BE2C (cell line): ENCODE results near the gene ADTRP.
"Not testable (repeated sequence)": the region's sequence is repeated elsewhere in the genome, so short reads cannot be mapped to it uniquely, and the experiment has no call there.

Source experiments
- DNase-seq: peaks from one replicate; pipeline ENCODE4 v3.0.0-alpha.2; 2020
- H3K27me3 ChIP-seq: fragments of 250-450 bp; sonication (Bioruptor Pico); 2 replicates; pipeline ENCODE4 v1.5.1; 2020; ENCODE audit warnings: mild to moderate bottlenecking
- H3K36me3 ChIP-seq: fragments of 250-450 bp; sonication (Bioruptor Pico); 2 replicates; pipeline ENCODE4 v1.5.1; 2020; ENCODE audit warnings: mild to moderate bottlenecking
- H3K4me1 ChIP-seq: fragments of 250-450 bp; sonication (Bioruptor Pico); 2 replicates; pipeline ENCODE4 v1.5.1; 2020
- H3K4me3 ChIP-seq: 2 replicates; pipeline ENCODE4 v1.5.1; 2011; ENCODE audit warnings: low read depth, low read length
- H3K9me3 ChIP-seq: fragments of 250-450 bp; sonication (Bioruptor Pico); 2 replicates; pipeline ENCODE4 v1.5.1; 2020
- TF ChIP-seq, protein P1 (sequence below): IDR thresholded peaks from 2 replicates; pipeline ENCODE4 v1.5.1; 2012; ENCODE audit warnings: mild to moderate bottlenecking, low read depth, low read length

The ADTRP gene

GRCh38 chr6:11802886-11803590 is 24.4 kb upstream of the ADTRP start:
- H3K9me3 ChIP-seq: no peaks in the 10 kb centered on the region
- TF ChIP-seq, protein P1, sequence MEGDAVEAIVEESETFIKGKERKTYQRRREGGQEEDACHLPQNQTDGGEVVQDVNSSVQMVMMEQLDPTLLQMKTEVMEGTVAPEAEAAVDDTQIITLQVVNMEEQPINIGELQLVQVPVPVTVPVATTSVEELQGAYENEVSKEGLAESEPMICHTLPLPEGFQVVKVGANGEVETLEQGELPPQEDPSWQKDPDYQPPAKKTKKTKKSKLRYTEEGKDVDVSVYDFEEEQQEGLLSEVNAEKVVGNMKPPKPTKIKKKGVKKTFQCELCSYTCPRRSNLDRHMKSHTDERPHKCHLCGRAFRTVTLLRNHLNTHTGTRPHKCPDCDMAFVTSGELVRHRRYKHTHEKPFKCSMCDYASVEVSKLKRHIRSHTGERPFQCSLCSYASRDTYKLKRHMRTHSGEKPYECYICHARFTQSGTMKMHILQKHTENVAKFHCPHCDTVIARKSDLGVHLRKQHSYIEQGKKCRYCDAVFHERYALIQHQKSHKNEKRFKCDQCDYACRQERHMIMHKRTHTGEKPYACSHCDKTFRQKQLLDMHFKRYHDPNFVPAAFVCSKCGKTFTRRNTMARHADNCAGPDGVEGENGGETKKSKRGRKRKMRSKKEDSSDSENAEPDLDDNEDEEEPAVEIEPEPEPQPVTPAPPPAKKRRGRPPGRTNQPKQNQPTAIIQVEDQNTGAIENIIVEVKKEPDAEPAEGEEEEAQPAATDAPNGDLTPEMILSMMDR: no peak
- no peak for DNase-seq

DNA sequence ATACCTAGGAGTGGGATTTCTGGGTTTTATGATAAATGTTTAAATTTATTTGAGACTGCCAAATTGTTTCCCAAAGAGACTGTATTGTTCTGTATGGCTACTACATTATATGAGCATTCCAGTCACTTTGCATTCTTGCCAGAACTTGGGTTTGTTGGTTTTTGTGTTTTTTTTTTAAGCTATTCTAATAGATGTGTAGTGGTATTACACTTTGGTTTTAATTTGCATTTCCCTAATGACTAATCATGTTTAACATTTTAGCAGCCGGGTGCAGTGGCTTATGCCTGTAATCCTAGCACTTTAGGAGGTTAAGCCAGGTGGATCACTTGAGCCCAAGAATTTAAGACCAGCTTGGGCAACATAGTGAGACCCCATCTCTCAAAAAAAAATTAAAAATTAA is 21.9 kb upstream of the ADTRP start:
- H3K4me3 ChIP-seq, DNase-seq, H3K36me3 ChIP-seq, H3K4me1 ChIP-seq, H3K27me3 ChIP-seq, H3K9me3 ChIP-seq: not testable (repeated sequence)

More at GRCh38 chr6:11802886-11803590, 24.4 kb upstream of the ADTRP start:
- H3K36me3 ChIP-seq: no peaks in the 10 kb centered on the region
- H3K4me3 ChIP-seq: no peak overlapping the region
- H3K27me3 ChIP-seq: no peaks in the 10 kb centered on the region
- no peaks in the 10 kb centered on the region for H3K4me1 ChIP-seq

DNA sequence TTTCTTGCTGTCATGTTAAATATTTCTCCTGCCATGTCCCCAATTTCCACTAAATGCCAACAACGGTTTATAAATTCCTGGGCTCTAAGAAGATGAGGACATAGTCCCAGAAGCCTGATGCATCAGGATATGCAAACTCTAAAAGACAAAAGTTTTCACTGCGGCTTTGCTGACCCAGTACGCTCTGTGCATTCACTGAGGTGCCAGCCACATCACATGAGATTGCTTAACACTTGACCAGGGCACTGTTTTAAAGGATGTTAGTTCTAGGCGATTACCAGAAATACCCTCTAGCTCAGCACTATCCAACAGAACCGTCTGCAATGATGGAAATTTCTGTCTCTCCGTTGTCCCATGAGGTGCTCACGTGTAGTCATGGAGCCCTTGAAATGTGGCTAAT is 19.9 kb upstream of the ADTRP start:
- Histone ChIP-seq H3K4me3 (no peak overlapping the region), H3K36me3 (no peaks in the 10 kb centered on the region), H3K27me3 (no peaks in the 10 kb centered on the region), H3K9me3 (no peaks in the 10 kb centered on the region), H3K4me1 (no peaks in the 10 kb centered on the region)
- TF ChIP-seq, protein P1: no peak
- no peak for DNase-seq

DNA sequence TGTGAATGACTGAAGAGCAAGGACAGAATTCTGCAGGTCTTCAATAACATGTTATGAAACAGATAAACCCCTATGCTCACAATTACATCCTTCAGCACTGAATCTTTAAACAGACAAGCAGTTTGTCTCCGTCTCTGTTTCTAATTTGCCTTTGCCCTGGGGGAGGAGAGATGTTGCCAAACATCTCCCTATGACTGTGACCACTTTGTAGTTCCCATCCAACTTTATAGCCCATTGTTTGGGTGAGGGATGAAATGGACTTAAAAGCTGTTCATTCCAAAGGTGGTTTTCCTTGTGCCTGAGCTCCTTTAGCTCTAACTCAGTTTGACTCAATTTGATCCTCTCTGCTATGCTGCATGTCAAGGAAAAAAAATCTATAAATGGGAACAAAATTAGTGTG is 19.5 kb upstream of the ADTRP start:
- Histone ChIP-seq H3K36me3 (no peaks in the 10 kb centered on the region), H3K4me1 (no peaks in the 10 kb centered on the region), H3K9me3 (no peaks in the 10 kb centered on the region), H3K4me3 (no peak overlapping the region), H3K27me3 (no peaks in the 10 kb centered on the region)
- TF ChIP-seq, protein P1: no peak
- DNase-seq: no peak

- H3K4me1 ChIP-seq: no peaks in the 10 kb centered on the region
- no peaks in the 10 kb centered on the region for H3K27me3 ChIP-seq
- no peaks in the 10 kb centered on the region for H3K9me3 ChIP-seq
- H3K36me3 ChIP-seq: no peaks in the 10 kb centered on the region
- H3K4me3 ChIP-seq: no peak overlapping the region
- DNase-seq: no peak
- TF ChIP-seq, protein P1: no peak
Measured at GRCh38 chr6:11796829-11797228, 18.2 kb upstream of the ADTRP start.

- TF ChIP-seq, protein P1: no peak
- no peaks in the 10 kb centered on the region for H3K36me3 ChIP-seq
- DNase-seq: no peak
- H3K4me1 ChIP-seq: no peaks in the 10 kb centered on the region
- no peaks in the 10 kb centered on the region for H3K9me3 ChIP-seq
- no peaks in the 10 kb centered on the region for H3K27me3 ChIP-seq
- no peak overlapping the region for H3K4me3 ChIP-seq
Measured at GRCh38 chr6:11795403-11795802, 16.8 kb upstream of the ADTRP start.

DNA sequence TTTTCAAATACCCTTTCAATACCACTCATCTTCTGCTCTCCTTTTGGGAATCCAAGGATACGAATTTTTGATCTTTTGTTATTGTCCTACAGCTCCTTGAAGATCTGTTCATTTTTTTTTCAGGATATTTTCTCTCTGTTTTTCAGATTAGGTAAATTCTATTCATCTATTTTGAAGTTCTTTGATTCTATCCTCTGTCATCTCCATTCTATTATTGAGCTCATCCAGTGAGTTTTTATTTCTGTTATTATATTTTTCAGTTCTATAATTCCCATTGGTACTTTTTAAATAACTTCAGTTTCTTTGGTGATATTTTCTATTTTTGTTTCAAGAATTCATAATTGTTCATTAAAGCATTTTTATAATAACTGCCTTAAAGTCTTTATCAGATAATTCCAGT is 14.7 kb upstream of the ADTRP start:
- no peaks in the 10 kb centered on the region for H3K9me3 ChIP-seq
- TF ChIP-seq, protein P1: no peak
- H3K4me3 ChIP-seq: no peak overlapping the region
- H3K27me3 ChIP-seq: no peaks in the 10 kb centered on the region
- DNase-seq: no peak
- no peaks in the 10 kb centered on the region for H3K4me1 ChIP-seq
- H3K36me3 ChIP-seq: no peaks in the 10 kb centered on the region
